ENCODE results near the gene WDCP. TPM values are rescaled to one million over a fixed set of nuclear protein-coding genes. Genes with fewer than 3 reads are reported as not detected.
"Not testable (repeated sequence)": the region's sequence is repeated elsewhere in the genome, so short reads cannot be mapped to it uniquely, and the experiment has no call there.

Gene WDCP
- total RNA-seq, 1 experiment from 2014 or later: 20.0 TPM

DNA sequence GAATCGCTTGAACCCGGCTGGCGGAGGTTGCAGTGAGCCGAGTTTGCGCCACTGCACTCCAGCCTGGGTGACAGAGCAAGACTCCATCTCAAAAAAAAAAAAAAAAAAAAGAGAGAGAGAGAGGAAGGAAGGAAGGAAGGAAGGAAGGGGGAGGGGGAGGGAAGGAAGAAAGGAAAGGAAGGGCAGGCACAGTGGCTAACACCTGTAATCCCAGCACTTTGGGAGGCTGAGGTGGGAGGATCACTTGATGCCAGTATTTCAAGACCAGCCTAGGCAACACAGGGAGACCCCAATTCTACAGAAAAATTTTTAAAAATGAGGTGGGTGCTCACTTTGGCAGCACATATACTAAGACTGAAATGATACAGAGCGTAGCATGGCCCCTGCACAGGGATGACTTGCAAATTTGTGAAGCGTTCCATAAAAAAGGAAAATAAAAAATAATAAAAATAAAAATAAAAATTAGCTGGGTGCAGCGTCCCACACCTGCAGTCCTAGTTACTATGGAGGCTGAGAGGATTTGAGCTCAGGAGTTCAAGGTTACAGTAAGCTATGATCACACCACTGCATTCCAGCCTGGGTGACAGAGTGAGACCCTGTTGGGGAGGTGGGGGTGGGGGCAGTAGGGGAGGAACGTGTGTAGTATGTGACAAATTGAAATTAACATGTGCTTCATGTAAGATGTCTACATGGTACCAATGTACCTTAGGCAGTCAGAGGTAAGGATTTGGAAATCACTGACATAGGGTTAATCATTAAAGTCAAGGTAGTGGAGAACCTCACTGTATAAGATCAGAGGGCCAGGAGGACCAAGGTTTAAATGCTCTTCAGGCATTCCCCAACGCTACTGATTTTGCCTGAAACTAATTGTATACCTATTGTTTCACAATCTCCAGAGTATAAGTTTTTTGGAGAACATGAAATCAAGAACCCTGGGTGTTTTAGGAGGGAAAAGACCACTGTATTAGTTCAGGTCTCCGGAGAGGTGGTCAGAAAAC is 1.4 kb downstream of the WDCP start:
- TF ChIP-seq, protein P1, sequence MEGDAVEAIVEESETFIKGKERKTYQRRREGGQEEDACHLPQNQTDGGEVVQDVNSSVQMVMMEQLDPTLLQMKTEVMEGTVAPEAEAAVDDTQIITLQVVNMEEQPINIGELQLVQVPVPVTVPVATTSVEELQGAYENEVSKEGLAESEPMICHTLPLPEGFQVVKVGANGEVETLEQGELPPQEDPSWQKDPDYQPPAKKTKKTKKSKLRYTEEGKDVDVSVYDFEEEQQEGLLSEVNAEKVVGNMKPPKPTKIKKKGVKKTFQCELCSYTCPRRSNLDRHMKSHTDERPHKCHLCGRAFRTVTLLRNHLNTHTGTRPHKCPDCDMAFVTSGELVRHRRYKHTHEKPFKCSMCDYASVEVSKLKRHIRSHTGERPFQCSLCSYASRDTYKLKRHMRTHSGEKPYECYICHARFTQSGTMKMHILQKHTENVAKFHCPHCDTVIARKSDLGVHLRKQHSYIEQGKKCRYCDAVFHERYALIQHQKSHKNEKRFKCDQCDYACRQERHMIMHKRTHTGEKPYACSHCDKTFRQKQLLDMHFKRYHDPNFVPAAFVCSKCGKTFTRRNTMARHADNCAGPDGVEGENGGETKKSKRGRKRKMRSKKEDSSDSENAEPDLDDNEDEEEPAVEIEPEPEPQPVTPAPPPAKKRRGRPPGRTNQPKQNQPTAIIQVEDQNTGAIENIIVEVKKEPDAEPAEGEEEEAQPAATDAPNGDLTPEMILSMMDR (IDR thresholded peaks at IDR 0.05): no peak
- TF ChIP-seq TCF7L2 (IDR thresholded peaks at IDR 0.05; ENCODE audit: low read depth, low read length) (no peak), POLR2AphosphoS5 (IDR thresholded peaks at IDR 0.05; ENCODE audit: low read depth, low read length) (no peak), SIN3A (IDR thresholded peaks at IDR 0.05; ENCODE audit: borderline replicate concordance, insufficient read depth, low read depth, low read length) (no peak)
- TF ChIP-seq, protein P2, sequence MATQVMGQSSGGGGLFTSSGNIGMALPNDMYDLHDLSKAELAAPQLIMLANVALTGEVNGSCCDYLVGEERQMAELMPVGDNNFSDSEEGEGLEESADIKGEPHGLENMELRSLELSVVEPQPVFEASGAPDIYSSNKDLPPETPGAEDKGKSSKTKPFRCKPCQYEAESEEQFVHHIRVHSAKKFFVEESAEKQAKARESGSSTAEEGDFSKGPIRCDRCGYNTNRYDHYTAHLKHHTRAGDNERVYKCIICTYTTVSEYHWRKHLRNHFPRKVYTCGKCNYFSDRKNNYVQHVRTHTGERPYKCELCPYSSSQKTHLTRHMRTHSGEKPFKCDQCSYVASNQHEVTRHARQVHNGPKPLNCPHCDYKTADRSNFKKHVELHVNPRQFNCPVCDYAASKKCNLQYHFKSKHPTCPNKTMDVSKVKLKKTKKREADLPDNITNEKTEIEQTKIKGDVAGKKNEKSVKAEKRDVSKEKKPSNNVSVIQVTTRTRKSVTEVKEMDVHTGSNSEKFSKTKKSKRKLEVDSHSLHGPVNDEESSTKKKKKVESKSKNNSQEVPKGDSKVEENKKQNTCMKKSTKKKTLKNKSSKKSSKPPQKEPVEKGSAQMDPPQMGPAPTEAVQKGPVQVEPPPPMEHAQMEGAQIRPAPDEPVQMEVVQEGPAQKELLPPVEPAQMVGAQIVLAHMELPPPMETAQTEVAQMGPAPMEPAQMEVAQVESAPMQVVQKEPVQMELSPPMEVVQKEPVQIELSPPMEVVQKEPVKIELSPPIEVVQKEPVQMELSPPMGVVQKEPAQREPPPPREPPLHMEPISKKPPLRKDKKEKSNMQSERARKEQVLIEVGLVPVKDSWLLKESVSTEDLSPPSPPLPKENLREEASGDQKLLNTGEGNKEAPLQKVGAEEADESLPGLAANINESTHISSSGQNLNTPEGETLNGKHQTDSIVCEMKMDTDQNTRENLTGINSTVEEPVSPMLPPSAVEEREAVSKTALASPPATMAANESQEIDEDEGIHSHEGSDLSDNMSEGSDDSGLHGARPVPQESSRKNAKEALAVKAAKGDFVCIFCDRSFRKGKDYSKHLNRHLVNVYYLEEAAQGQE (IDR thresholded peaks at IDR 0.05; ENCODE audit: insufficient read depth in 1 of 2, low read depth in 2 of 2, low read length in 1 of 2): no peak
- Histone ChIP-seq H3K4me1 (ENCODE audit: control insufficient read depth, insufficient read depth, low read length) (peaks cover 16% of the 10 kb centered on the region; the same call in 1 of the 2 replicates), H3K36me3 (ENCODE audit: control insufficient read depth, insufficient read depth, low read length) (no peaks in the 10 kb centered on the region), H3K4me3 (ENCODE audit: low read depth in 2 of 2, low read length in 2 of 2) (peak overlapping the region; percentile 94 to 98), H3K27ac (ENCODE audit: low read length) (peak overlapping the region; percentile 79; the same call in 1 of the 2 replicates), H3K27me3 (ENCODE audit: control insufficient read depth, insufficient read depth, low read length) (no peaks in the 10 kb centered on the region), H3K9me3 (ENCODE audit: control insufficient read depth, insufficient read depth, low read depth, low read length) (no peaks in the 10 kb centered on the region)
- ATAC-seq: no peak
- DNase-seq (ENCODE audit: low read depth, low spot score): no peak
- in situ Hi-C loops (cut with HindIII; ENCODE audit: low pct_unique_long_range_greater_than_20kb, low sequenced_read_pairs): no loop called here
- no TSS peak for BruUV-seq (replicated peaks)
- intact Hi-C loops (cut with micrococcal nuclease; ENCODE audit: unreplicated experiment): loop anchor here (10.0 kb wide), 1 partner anchor 121 kb away; the partner anchor contains the start of gene ATAD2B
- CTCF ChIA-PET: no interaction called here
- POLR2A ChIA-PET: no interaction called here

DNA sequence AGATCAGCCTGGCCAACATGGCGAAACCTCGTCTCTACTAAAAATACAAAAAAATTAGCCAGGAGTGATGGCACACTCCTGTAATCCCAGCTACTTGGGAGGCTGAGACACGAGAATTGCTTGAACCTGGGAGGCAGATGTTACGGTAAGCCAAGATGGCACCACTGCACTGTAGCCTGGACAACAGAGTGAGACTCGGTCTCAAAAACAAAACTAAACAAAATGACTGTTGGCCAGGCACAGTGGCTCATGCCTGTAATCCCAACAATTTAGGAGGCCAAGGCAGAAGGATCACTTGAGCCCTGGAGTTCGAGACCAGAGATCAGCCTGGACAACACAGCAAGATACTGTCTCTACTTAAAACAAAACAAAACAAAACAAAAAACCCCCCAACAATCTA is 4.1 kb downstream of the WDCP start:
- POLR2A ChIA-PET: interaction anchor here (0.6 kb wide), 1 partner anchor 116 kb away, joined by 5 read pairs; no protein-coding TSS in a partner anchor
- not testable (repeated sequence) for BruUV-seq (replicated peaks)

More for the DNA sequence above, 4.1 kb downstream of the WDCP start:
- H3K4me3 ChIP-seq (ENCODE audit: low read depth in 2 of 2, low read length in 2 of 2); ATAC-seq; DNase-seq (ENCODE audit: low read depth, low spot score); H3K36me3 ChIP-seq (ENCODE audit: control insufficient read depth, insufficient read depth, low read length); H3K4me1 ChIP-seq (ENCODE audit: control insufficient read depth, insufficient read depth, low read length); in situ Hi-C loops (cut with HindIII; ENCODE audit: low pct_unique_long_range_greater_than_20kb, low sequenced_read_pairs); H3K27me3 ChIP-seq (ENCODE audit: control insufficient read depth, insufficient read depth, low read length); CTCF ChIA-PET; H3K9me3 ChIP-seq (ENCODE audit: control insufficient read depth, insufficient read depth, low read depth, low read length); H3K27ac ChIP-seq (ENCODE audit: low read length): not testable (repeated sequence)
- intact Hi-C loops (cut with micrococcal nuclease; ENCODE audit: unreplicated experiment): loop anchor here (10.0 kb wide), 1 partner anchor 118 kb away; the partner anchor contains the start of gene ATAD2B

Measured in Panc1 (cell line).